ENCODE measurements around the gene OR1E2.
"Not testable (repeated sequence)": the region's sequence is repeated elsewhere in the genome, so short reads cannot be mapped to it uniquely, and the experiment has no call there.

Gene OR1E2

DNA sequence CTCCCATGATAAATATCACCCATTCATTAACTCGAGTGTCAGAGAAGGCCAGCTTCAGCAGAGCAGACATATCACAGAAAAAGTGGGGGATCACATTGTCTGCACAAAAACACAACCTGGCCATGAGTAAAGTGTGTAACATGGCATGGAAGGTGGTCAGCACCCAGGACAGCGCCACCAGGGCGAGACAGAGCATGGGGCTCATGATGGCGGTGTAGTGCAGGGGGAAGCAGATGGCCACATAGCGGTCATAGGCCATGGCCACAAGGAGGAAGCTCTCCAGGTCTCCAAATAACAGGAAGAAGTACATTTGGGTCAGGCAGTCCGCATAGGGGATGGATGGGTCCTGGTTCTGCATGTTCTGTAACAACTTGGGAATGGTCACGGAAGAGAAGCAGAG is 35.8 kb downstream of the OR1E2 start:
- DNase-seq: not testable (repeated sequence)

DNA sequence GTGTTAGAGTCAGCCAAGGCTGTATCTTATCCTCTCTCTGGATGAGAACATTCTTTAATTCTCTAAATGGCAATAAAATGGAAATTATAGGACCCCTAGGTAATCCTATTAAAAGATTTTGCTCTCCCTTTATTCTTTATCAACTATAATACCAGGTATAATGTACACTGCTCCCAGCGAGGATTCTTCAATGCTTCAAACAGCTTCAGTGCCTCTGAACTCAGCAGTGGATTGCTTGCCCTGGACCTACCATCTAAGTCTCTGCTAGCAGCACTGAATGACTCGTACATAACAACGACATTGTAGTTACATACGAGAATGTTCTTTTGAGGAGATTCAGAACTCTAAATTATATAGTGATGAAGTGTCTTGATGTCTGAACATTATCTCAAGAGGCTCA is 43.9 kb downstream of the OR1E2 start:
- DNase-seq: no peak

DNA sequence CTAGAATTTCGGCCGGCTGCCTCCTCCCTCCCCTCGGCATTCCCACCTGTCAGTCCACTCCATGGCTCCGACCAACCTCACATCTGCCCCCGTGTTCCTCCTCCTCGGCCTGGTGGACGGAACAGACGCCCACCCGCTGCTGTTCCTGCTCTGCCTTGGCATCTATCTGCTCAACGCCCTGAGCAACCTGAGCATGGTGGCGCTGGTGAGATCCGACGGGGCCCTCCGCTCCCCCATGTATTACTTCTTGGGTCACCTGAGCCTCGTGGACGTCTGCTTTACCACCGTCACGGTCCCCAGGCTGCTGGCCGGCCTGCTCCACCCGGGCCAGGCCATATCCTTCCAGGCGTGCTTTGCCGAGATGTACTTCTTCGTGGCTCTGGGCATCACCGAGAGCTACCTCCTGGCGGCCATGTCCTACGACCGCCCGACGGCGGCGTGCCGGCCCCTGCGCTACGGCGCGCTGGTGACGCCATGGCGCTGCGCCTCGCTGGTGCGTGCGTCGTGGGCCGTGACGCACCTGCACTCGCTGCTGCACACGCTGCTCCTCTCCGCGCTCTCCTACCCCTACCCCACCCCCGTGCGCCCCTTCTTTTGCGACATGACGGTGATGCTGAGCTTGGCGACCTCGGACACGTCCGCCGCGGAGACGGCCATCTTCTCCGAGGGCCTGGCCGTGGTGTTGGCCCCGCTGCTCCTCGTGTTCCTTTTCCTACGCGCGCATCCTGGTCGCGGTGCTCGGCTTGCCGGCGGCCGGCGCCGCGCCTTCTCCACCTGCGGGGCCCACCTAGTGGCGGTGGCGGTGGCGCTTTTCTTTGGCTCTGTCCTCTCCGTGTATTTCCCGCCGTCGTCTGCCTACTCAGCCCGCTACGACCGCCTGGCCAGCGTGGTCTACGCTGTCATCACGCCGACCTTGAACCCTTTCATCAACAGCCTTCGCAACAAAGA is 47.5 kb downstream of the OR1E2 start, which contains the start of gene OR3A2:
Gene OR3A2 (minus strand): TSS at position 440 of the 948 bp plus-strand sequence.
- peak; percentile 33 for DNase-seq

Data from CD4-positive, alpha-beta T cell treated with Interferon gamma for 1 hour (primary cell).